H1 (cell line): ENCODE data around the gene STXBP6. TPM values are rescaled to one million over a fixed set of nuclear protein-coding genes. Genes with fewer than 3 reads are reported as not detected.

Experiments
- CHD2 ChIP-seq: IDR thresholded peaks from 2 replicates; pipeline ENCODE4 v1.6.1; 2012; ENCODE audit warnings: low read length, improper control_type of control experiment
- EZH2 ChIP-seq: fragments of 200-600 bp; sonication (generic); IDR thresholded peaks from 2 replicates; pipeline ENCODE4 v1.7.1; 2012; ENCODE audit warnings: low read depth, mild to moderate bottlenecking, moderate library complexity, low read length, inconsistent platforms; ENCODE audit not compliant: severe bottlenecking
- GTF2F1 ChIP-seq: IDR thresholded peaks from 2 replicates; pipeline ENCODE4 v1.6.1; 2012; ENCODE audit warnings: low read depth, low read length, improper control_type of control experiment, borderline replicate concordance
- MAX ChIP-seq: IDR thresholded peaks from 2 replicates; pipeline ENCODE4 v1.6.1; 2012; ENCODE audit warnings: inconsistent platforms
- SIN3A ChIP-seq, 2 experiments: IDR thresholded peaks in 1 of 2; conservative IDR thresholded peaks in 1 of 2; 2 replicates each; pipeline ENCODE4 v1.6.1; 2011 to 2012; ENCODE audit warnings: low read length in 2 of 2, improper control_type of control experiment in 1 of 2, low read depth in 1 of 2, mild to moderate bottlenecking in 1 of 2
- TCF12 ChIP-seq: IDR thresholded peaks from 2 replicates; pipeline ENCODE4 v1.6.1; 2011; ENCODE audit warnings: low read depth, mild to moderate bottlenecking, low read length
- ZNF274 ChIP-seq: IDR thresholded peaks from 2 replicates; pipeline ENCODE4 v1.7.0; 2012; ENCODE audit warnings: low read length, borderline replicate concordance; ENCODE audit errors: extremely low read depth
- polyA plus RNA-seq, 7 experiments: library from polyadenylated mRNA; depleted of rRNA in 3 of 7; stranded (reverse) in 5 of 7; unstranded in 2 of 7; fragments of >200 nt in 5 of 7; fragments of 200-250 nt in 2 of 7; gene quantifications; 1 replicate in 5 of 7; 2 replicates in 1 of 7; 4 replicates in 1 of 7; pipeline versions ENCODE4 v1.2.1 to v1.2.3, GENCODE V29; 2011 to 2013; ENCODE audit warnings: missing spikeins in 2 of 7, mixed read lengths in 2 of 7
- total RNA-seq: library from RNA; stranded (reverse); fragmentation: NEBNext Ultra II Directional; extraction: Animal tissue kit (Norgen Biotek cat#: 25700); gene quantifications from 2 replicates; pipeline ENCODE4 v1.2.1, GENCODE V29; 2021

Gene STXBP6
- total and polyA plus RNA-seq, 2 of the 8 experiments (the other 6 are each of a cell fraction or from before 2014, with no cell fraction given): 9.4 to 18.1 TPM

- TF ChIP-seq SIN3A (conservative IDR thresholded peaks at IDR 0.05 in 1 of 2, IDR thresholded peaks at IDR 0.05 in 1 of 2; ENCODE audit: low read depth in 1 of 2, low read length in 2 of 2): no peak
- no peak for TF ChIP-seq EZH2
- no peak for TF ChIP-seq CHD2
- no peak for TF ChIP-seq GTF2F1
- no peak for TF ChIP-seq TCF12
- no peak for TF ChIP-seq ZNF274
- no peak for TF ChIP-seq MAX
Observed at GRCh38 chr14:24990050-24990449, 59.9 kb downstream of the STXBP6 start (continued).
